A673 (cell line): ENCODE measurements around the gene SRRT. TPM values are rescaled to one million over a fixed set of nuclear protein-coding genes. Genes with fewer than 3 reads are reported as not detected.

ENCODE experiments used
- Bru-seq: library from RNA; stranded (reverse); fragments of 400-500 nt; gene quantifications from one replicate; lab custom pipeline; 2021; lab: Mats Ljungman, UMichigan
- BruChase-seq, 2 experiments: library from RNA; stranded (reverse); fragments of 400-500 nt; gene quantifications; one replicate each; lab custom pipeline; 2021; lab: Mats Ljungman, UMichigan
- BruUV-seq: library from RNA; stranded (reverse); fragments of 400-500 nt; replicated peaks from 2 replicates; lab custom pipeline; 2021; lab: Mats Ljungman, UMichigan
- CTCF ChIA-PET: fragments of 300-600 bp; sonication (Branson Sonifier 250); formaldehyde crosslinking; loops from one replicate; lab custom pipeline; 2022; ENCODE audit warnings: antibody characterized with exemption; lab: Charles Lee
- POLR2A ChIA-PET: fragments of 300-600 bp; sonication (Branson Sonifier 250); formaldehyde crosslinking; loops from one replicate; lab custom pipeline; 2022; ENCODE audit warnings: antibody characterized with exemption; ENCODE audit not compliant: low non-redundant PET; lab: Charles Lee
- DNase-seq: peaks from one replicate; pipeline ENCODE4 v3.0.0-alpha.2; 2015; ENCODE audit warnings: low spot score
- H3K27ac ChIP-seq: fragments of 200-600 bp; sonication (generic); 2 replicates; pipeline ENCODE4 v1.5.1; 2016; ENCODE audit warnings: mixed run types, low read depth, mild to moderate bottlenecking, mixed read lengths, antibody characterized with exemption, low read length; ENCODE audit not compliant: poor library complexity, severe bottlenecking
- H3K27me3 ChIP-seq: fragments of 200-600 bp; sonication (generic); replicated peaks from 2 replicates; pipeline ENCODE4 v1.6.1; 2017; ENCODE audit warnings: mixed run types, low read depth, mild to moderate bottlenecking, mixed read lengths, antibody characterized with exemption, low read length; ENCODE audit not compliant: insufficient read depth, poor library complexity
- H3K36me3 ChIP-seq: fragments of 200-600 bp; sonication (generic); 2 replicates; pipeline ENCODE4 v1.6.1; 2016; ENCODE audit warnings: mixed run types, mild to moderate bottlenecking, mixed read lengths, antibody characterized with exemption, low read length; ENCODE audit not compliant: insufficient read depth, poor library complexity, severe bottlenecking
- H3K4me1 ChIP-seq: fragments of 200-600 bp; sonication (generic); 2 replicates; pipeline ENCODE4 v1.6.1; 2017; ENCODE audit warnings: mixed run types, mild to moderate bottlenecking, mixed read lengths, antibody characterized with exemption, low read length; ENCODE audit not compliant: insufficient read depth, poor library complexity, severe bottlenecking
- H3K4me3 ChIP-seq: fragments of 200-600 bp; sonication (generic); 2 replicates; pipeline ENCODE4 v1.5.1; 2016; ENCODE audit warnings: low read depth, mixed run types, mild to moderate bottlenecking, mixed read lengths, low read length; ENCODE audit not compliant: poor library complexity, severe bottlenecking
- H3K9me3 ChIP-seq: fragments of 200-600 bp; sonication (generic); 2 replicates; pipeline ENCODE4 v1.6.1; 2016; ENCODE audit warnings: mixed run types, low read depth, mild to moderate bottlenecking, mixed read lengths, antibody characterized with exemption, low read length; ENCODE audit not compliant: poor library complexity, severe bottlenecking
- CTCF ChIP-seq: fragments of 300-800, 200-600 bp; sonication (generic); conservative IDR thresholded peaks from 2 replicates; pipeline ENCODE4 v1.5.1; 2017; ENCODE audit warnings: low read depth, mild to moderate bottlenecking, antibody characterized with exemption, low read length, moderate library complexity, mixed read lengths
- EZH2 ChIP-seq: fragments of 200-600 bp; sonication (generic); IDR thresholded peaks from 2 replicates; pipeline ENCODE4 v1.6.1; 2017; ENCODE audit warnings: borderline replicate concordance, low read depth, mild to moderate bottlenecking, mixed read lengths, antibody characterized with exemption, low read length; ENCODE audit not compliant: poor library complexity, severe bottlenecking
- intact Hi-C: fragments of 100-400 bp; cut with micrococcal nuclease; formaldehyde crosslinking; loops from one replicate; pipeline ENCODE4 v1.10.0; 2022; ENCODE audit not compliant: unreplicated experiment
- long read RNA-seq: library from polyadenylated mRNA; stranded (forward); transcript quantifications from one replicate; pipeline ENCODE4 v2.0.0, GENCODE V29; 2022
- total RNA-seq: library from RNA; stranded (reverse); gene quantifications from 2 replicates; pipeline ENCODE4 v1.2.3, GENCODE V29; 2021

Gene SRRT
- 257 and 277 TPM in 2 replicates for total RNA-seq
- percentile 89 among the genes with signal in this experiment for Bru-seq, nascent RNA
- BruChase-seq, experiment 1, labeled RNA remaining after a 2-hour chase, result percentile 95 among the genes with signal in this experiment
- BruChase-seq, experiment 2, labeled RNA remaining after a 6-hour chase, result percentile 98 among the genes with signal in this experiment
- long read RNA-seq, transcript SRRT-217 (20 exons, 2,893 nt), result minor isoform, 23 of 311 reads
- long read RNA-seq, transcript SRRT-216 (20 exons, 2,955 nt), result minor isoform, 15 of 311 reads
- long read RNA-seq, transcript SRRT-215 (20 exons, 2,964 nt), result minor isoform, 96 of 311 reads
- long read RNA-seq, transcript SRRT-213 (20 exons, 2,905 nt), result major isoform, 107 of 311 reads
- long read RNA-seq, partial matches to known transcripts, result 48 of 311 reads
- long read RNA-seq, other reads (novel, unspliced or antisense), result 21 of 311 reads

- Histone ChIP-seq H3K27ac (peak within 1 kb of the TSS; percentile 98), H3K4me3 (peak within 1 kb of the TSS; percentile 99), H3K9me3 (no peaks in the 10 kb centered on the region), H3K36me3 (peaks cover 74% of the 10 kb centered on the region), H3K27me3 (no peaks in the 10 kb centered on the region), H3K4me1 (peaks cover 20% of the 10 kb centered on the region)
- ChIA-PET POLR2A (interaction anchor here (0.5 to 1.1 kb wide), 7 partner anchors 13 to 860 kb away, joined by 3 to 6 read pairs (median 4); partner anchors contain the start of genes MOSPD3 and SLC12A9), CTCF (interaction anchor here (0.5 to 1.4 kb wide), 5 partner anchors 15 to 318 kb away, joined by 3 to 10 read pairs (median 4); partner anchors contain the start of genes POP7, SLC12A9 and UFSP1)
- BruUV-seq, result TSS peak; percentile 97
- TF ChIP-seq CTCF (0 out of 2 replicates have a peak, but pooled peaks have one; percentile 20), EZH2 (no peak)
- intact Hi-C loops, result no loop called here
- DNase-seq, result peak; percentile 100
These were observed at the start of gene SRRT for GRCh38 chr7:100874577-100875355. Gene SRRT, plus strand, starts transcription at chr7:100875103. Its CDS starts 488 bp downstream, at chr7:100875591.

GRCh38 chr7:100825215-100825671 is 49.7 kb upstream of the SRRT start:
- H3K9me3 ChIP-seq, result no peaks in the 10 kb centered on the region
- DNase-seq, result no peak
- peaks cover 40% of the 10 kb centered on the region for H3K36me3 ChIP-seq
- H3K27me3 ChIP-seq, result no peaks in the 10 kb centered on the region
- intact Hi-C loops, result no loop called here
- no TSS peak for BruUV-seq
- H3K4me3 ChIP-seq, result peak overlapping the region; percentile 98
- ChIA-PET CTCF (interaction anchor here (0.6 to 1.1 kb wide), 3 partner anchors 24 to 120 kb away, joined by 3 to 4 read pairs (median 3); partner anchors contain the start of gene POP7), POLR2A (no interaction called here)
- peak overlapping the region; percentile 80 for H3K27ac ChIP-seq
- H3K4me1 ChIP-seq, result peaks cover 8% of the 10 kb centered on the region
- no peak for TF ChIP-seq CTCF
- TF ChIP-seq EZH2, result no peak
